IPS-18a (cell line): Measurements from ENCODE around the gene ANKRD11.
"Not testable (repeated sequence)": the region's sequence is repeated elsewhere in the genome, so short reads cannot be mapped to it uniquely, and the experiment has no call there.

ENCODE experiments used
- H3K27ac ChIP-seq: one replicate; pipeline ENCODE4 v1.5.1; 2013; ENCODE audit warnings: low read length
- H3K27me3 ChIP-seq: one replicate; pipeline ENCODE4 v1.6.1; 2013; ENCODE audit warnings: mild to moderate bottlenecking, low read length; ENCODE audit not compliant: control insufficient read depth, insufficient read depth
- H3K36me3 ChIP-seq: one replicate; pipeline ENCODE4 v1.6.1; 2013; ENCODE audit warnings: low read depth, low read length; ENCODE audit not compliant: control insufficient read depth
- H3K4me1 ChIP-seq: one replicate; pipeline ENCODE4 v1.6.1; 2013; ENCODE audit warnings: low read depth, low read length; ENCODE audit not compliant: control insufficient read depth
- H3K4me3 ChIP-seq: one replicate; pipeline ENCODE4 v1.5.1; 2013; ENCODE audit warnings: low read length
- H3K9ac ChIP-seq: one replicate; pipeline ENCODE4 v1.6.1; 2013; ENCODE audit warnings: mild to moderate bottlenecking, low read length, moderate library complexity
- H3K9me3 ChIP-seq: one replicate; pipeline ENCODE4 v1.6.1; 2013; ENCODE audit warnings: low read depth, low read length; ENCODE audit not compliant: control insufficient read depth

ANKRD11 gene

DNA sequence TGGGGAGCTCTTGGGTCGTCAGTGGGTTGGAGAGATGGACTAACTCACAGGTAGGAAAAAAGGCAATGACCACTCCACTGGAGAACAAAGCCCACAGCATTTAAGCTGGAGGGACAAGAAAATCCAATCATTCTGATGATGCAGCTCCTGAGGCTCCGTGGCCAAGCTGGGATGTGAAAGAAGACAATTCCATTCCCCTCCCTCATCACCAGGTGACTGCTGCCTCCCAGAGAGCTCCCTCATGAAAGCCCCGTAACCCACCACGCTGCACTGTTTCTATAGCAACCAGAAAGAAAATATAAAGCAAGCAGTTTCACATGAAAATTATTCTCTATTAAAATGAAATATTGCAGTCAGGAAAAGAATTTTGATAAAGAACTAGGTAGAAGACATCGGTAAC, 15.2 kb downstream of the ANKRD11 start:
- no peak overlapping the region for H3K4me3 ChIP-seq
- peak overlapping the region; percentile 29 for H3K9ac ChIP-seq
- H3K27me3 ChIP-seq = no peaks in the 10 kb centered on the region
- no peaks in the 10 kb centered on the region for H3K36me3 ChIP-seq
- H3K27ac ChIP-seq = peak overlapping the region; percentile 28
- no peaks in the 10 kb centered on the region for H3K9me3 ChIP-seq
- peaks cover 10% of the 10 kb centered on the region for H3K4me1 ChIP-seq

DNA sequence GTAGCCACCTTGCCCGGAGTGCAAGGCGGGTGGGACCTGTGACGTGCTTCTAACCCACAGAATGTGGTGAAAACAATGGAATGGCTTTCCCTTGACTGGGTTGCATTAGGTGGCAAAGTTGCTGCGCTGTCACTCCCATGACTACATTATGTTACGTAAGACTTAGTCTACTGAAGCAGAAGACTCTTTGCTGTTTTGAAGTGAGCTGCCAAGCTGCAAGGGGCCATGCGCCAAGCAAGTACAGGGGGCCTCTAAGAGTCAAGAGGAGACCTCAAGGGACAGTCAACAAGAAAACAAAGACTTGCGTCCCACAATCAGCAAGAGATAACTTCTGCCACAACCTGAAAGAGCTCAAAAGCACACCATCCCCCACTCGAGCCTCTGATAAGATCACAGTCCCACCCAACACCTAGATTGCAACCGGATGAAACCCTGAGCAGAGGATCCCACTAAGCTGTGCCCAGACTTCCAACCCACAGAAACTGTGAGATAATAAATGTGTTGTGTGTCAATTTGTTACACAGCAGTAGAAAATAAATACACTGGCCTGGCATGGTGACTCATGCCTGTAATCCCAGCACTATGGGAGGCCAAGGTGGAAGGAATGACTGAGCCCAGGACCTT, 16.5 kb downstream of the ANKRD11 start:
- H3K36me3 ChIP-seq = no peaks in the 10 kb centered on the region
- H3K4me1 ChIP-seq = peaks cover 8% of the 10 kb centered on the region
- no peak overlapping the region for H3K27ac ChIP-seq
- H3K4me3 ChIP-seq = no peak overlapping the region
- H3K9me3 ChIP-seq = no peaks in the 10 kb centered on the region
- H3K9ac ChIP-seq = no peak overlapping the region
- H3K27me3 ChIP-seq = no peaks in the 10 kb centered on the region

- peaks cover 4% of the 10 kb centered on the region for H3K4me1 ChIP-seq
- no peak overlapping the region for H3K4me3 ChIP-seq
- no peak overlapping the region for H3K27ac ChIP-seq
These were observed 17.1 kb downstream of the ANKRD11 start for GRCh38 chr16:89473136-89473712.

GRCh38 chr16:89472711-89473075, 17.7 kb downstream of the ANKRD11 start:
- no peaks in the 10 kb centered on the region for H3K27me3 ChIP-seq
- H3K27ac ChIP-seq = no peak overlapping the region
- H3K9ac ChIP-seq = no peak overlapping the region
- H3K4me3 ChIP-seq = no peak overlapping the region
- H3K9me3 ChIP-seq = no peaks in the 10 kb centered on the region
- peaks cover 4% of the 10 kb centered on the region for H3K4me1 ChIP-seq
- peaks cover 3% of the 10 kb centered on the region for H3K36me3 ChIP-seq

More at GRCh38 chr16:89473136-89473712, 17.1 kb downstream of the ANKRD11 start:
- H3K36me3 ChIP-seq = peaks cover 1% of the 10 kb centered on the region
- H3K27me3 ChIP-seq = no peaks in the 10 kb centered on the region
- no peaks in the 10 kb centered on the region for H3K9me3 ChIP-seq
- no peak overlapping the region for H3K9ac ChIP-seq

DNA sequence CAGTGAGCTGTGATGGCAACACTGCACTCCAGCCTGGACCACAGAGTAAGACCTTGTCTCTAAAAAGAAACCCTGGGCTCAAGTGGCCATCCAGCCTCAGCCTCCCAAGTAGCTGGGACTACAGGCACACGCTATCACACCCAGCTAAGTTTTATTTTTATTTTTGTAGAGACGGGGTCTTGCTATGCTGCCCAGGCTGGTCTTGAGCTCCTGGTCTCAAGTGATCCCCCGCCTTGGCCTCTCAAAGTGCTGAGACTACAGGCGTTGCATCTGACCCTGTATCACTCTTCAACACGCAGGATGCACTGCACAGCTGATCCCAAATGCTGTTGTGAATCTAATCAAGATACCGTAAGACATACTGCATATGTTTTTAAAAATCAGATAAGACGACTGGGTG, 23.0 kb downstream of the ANKRD11 start:
- peaks cover 3% of the 10 kb centered on the region for H3K36me3 ChIP-seq
- H3K9me3 ChIP-seq = no peaks in the 10 kb centered on the region
- H3K27ac ChIP-seq = no peak overlapping the region
- H3K9ac ChIP-seq = no peak overlapping the region
- no peak overlapping the region for H3K4me3 ChIP-seq
- H3K27me3 ChIP-seq = no peaks in the 10 kb centered on the region
- H3K4me1 ChIP-seq = peaks cover 21% of the 10 kb centered on the region

GRCh38 chr16:89466920-89467319, 23.4 kb downstream of the ANKRD11 start:
- no peak overlapping the region for H3K4me3 ChIP-seq
- no peaks in the 10 kb centered on the region for H3K9me3 ChIP-seq
- H3K27me3 ChIP-seq = no peaks in the 10 kb centered on the region
- no peak overlapping the region for H3K9ac ChIP-seq
- peaks cover 17% of the 10 kb centered on the region for H3K4me1 ChIP-seq
- no peak overlapping the region for H3K27ac ChIP-seq
- peaks cover 3% of the 10 kb centered on the region for H3K36me3 ChIP-seq

GRCh38 chr16:89463312-89463711, 27.0 kb downstream of the ANKRD11 start:
- not testable (repeated sequence) for H3K27me3 ChIP-seq, H3K36me3 ChIP-seq, H3K4me3 ChIP-seq, H3K27ac ChIP-seq, H3K9me3 ChIP-seq, H3K9ac ChIP-seq
- H3K4me1 ChIP-seq = peaks cover 17% of the 10 kb centered on the region

- not testable (repeated sequence) for H3K27ac ChIP-seq, H3K9ac ChIP-seq, H3K9me3 ChIP-seq, H3K27me3 ChIP-seq, H3K4me3 ChIP-seq, H3K36me3 ChIP-seq
- peaks cover 17% of the 10 kb centered on the region for H3K4me1 ChIP-seq
These were observed 27.7 kb downstream of the ANKRD11 start for GRCh38 chr16:89462639-89463038.

- H3K4me3 ChIP-seq, H3K36me3 ChIP-seq, H3K27ac ChIP-seq, H3K27me3 ChIP-seq, H3K9me3 ChIP-seq, H3K9ac ChIP-seq: not testable (repeated sequence)
- peaks cover 17% of the 10 kb centered on the region for H3K4me1 ChIP-seq
These were observed 28.5 kb downstream of the ANKRD11 start for GRCh38 chr16:89461890-89462289.

DNA sequence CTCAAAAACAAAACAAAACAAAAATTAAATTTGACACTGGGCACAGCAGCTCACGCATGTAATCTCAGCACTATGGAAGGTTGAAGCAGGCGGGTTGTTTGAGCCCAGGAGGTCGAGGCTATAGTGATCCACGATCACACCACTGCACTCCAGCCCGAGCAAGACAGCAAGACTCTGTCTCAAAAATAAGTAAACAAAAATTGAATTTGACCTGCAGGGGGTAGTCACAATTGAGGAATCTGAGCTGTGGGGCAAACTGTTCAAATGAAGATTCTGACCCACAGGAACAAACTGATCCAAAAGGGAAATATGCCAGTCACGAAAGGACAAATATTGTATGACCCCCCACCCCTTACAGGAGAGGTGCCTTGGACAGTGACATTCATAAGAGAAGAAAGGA, 29.8 kb downstream of the ANKRD11 start:
- H3K4me3 ChIP-seq = no peak overlapping the region
- no peak overlapping the region for H3K9ac ChIP-seq
- H3K4me1 ChIP-seq = peaks cover 6% of the 10 kb centered on the region
- no peak overlapping the region for H3K27ac ChIP-seq
- H3K9me3 ChIP-seq = no peaks in the 10 kb centered on the region
- H3K27me3 ChIP-seq = no peaks in the 10 kb centered on the region
- H3K36me3 ChIP-seq = no peaks in the 10 kb centered on the region

DNA sequence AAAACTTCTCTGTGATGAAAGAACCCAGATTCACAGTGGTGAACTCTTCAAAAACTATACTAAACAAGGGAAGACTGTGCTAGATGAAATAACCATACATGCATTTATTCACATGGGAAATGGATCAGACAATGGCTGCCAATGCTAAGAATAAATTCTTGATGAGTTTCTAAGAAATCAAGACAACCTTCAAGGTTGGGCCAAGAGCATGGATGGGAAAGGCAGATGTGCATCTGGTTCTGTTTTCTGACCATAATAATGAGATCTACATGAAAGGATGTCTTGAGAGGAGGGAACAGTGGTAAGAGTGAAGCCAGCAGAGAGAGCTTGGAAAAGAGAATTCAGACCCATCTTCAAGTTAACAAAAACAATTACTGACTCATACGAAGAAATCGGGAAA, 31.4 kb downstream of the ANKRD11 start:
- Histone ChIP-seq H3K9me3 (no peaks in the 10 kb centered on the region), H3K36me3 (no peaks in the 10 kb centered on the region), H3K27ac (no peak overlapping the region), H3K4me3 (no peak overlapping the region), H3K4me1 (peaks cover 3% of the 10 kb centered on the region), H3K9ac (no peak overlapping the region), H3K27me3 (no peaks in the 10 kb centered on the region)

GRCh38 chr16:89458551-89458950, 31.8 kb downstream of the ANKRD11 start:
- H3K27me3 ChIP-seq = no peaks in the 10 kb centered on the region
- H3K27ac ChIP-seq = no peak overlapping the region
- H3K36me3 ChIP-seq = no peaks in the 10 kb centered on the region
- no peak overlapping the region for H3K9ac ChIP-seq
- no peaks in the 10 kb centered on the region for H3K9me3 ChIP-seq
- peaks cover 4% of the 10 kb centered on the region for H3K4me1 ChIP-seq
- H3K4me3 ChIP-seq = no peak overlapping the region
